Suprapubic skin (tissue), 4 donors: Measurements from ENCODE around the gene PDE2A. TPM values are rescaled to one million over a fixed set of nuclear protein-coding genes. Genes with fewer than 3 reads are reported as not detected.
A peak's percentile ranks its signal among the peaks of the same experiment; 100 is the strongest.

Source experiments
- DNase-seq, 2 donors: peaks; one replicate each; pipeline ENCODE4 v3.0.0-alpha.2; 2019; ENCODE audit warnings: low spot score in 2 of 2
- H3K27ac ChIP-seq: fragments of 200-600 bp; sonication (generic); one replicate; pipeline ENCODE4 v1.5.1; 2019
- H3K27me3 ChIP-seq: fragments of 200-600 bp; sonication (generic); one replicate; pipeline ENCODE4 v1.5.1; 2019
- H3K36me3 ChIP-seq: fragments of 200-600 bp; sonication (generic); one replicate; pipeline ENCODE4 v1.5.1; 2019
- H3K4me1 ChIP-seq: fragments of 200-600 bp; sonication (generic); one replicate; pipeline ENCODE4 v1.5.1; 2019
- H3K4me3 ChIP-seq: fragments of 200-600 bp; sonication (generic); one replicate; pipeline ENCODE4 v1.5.1; 2019; ENCODE audit warnings: mild to moderate bottlenecking
- H3K9me3 ChIP-seq: fragments of 200-600 bp; sonication (generic); one replicate; pipeline ENCODE4 v1.5.1; 2019
- CTCF ChIP-seq, 2 donors: fragments of 200-600 bp in 1 of 2; fragments of 450-650 bp in 1 of 2; sonication (generic) in 1 of 2; IDR thresholded peaks; one replicate each; pipeline ENCODE4 v1.5.1; 2016 to 2019; ENCODE audit warnings: antibody characterized with exemption in 2 of 2, mild to moderate bottlenecking in 1 of 2, moderate library complexity in 1 of 2
- EP300 ChIP-seq: sonication (generic); formaldehyde crosslinking; IDR thresholded peaks from one replicate; pipeline ENCODE4 v1.6.1; 2017; ENCODE audit warnings: antibody characterized with exemption
- POLR2A ChIP-seq, 2 donors: fragments of 450-650 bp; IDR thresholded peaks; one replicate each; pipeline ENCODE4 v1.6.1; 2017; ENCODE audit warnings: antibody characterized with exemption in 2 of 2, mild to moderate bottlenecking in 2 of 2, moderate library complexity in 2 of 2
- POLR2AphosphoS5 ChIP-seq, 3 donors: sonication (generic); formaldehyde crosslinking; IDR thresholded peaks; one replicate each; pipeline ENCODE4 v1.6.1; 2017; ENCODE audit warnings: antibody characterized with exemption in 3 of 3
- WGBS: methylation state at CpG from one replicate; pipeline ENCODE4 v1.1.5; 2018; 5-methylcytosine and 5-hydroxymethylcytosine counted together
- total RNA-seq, 4 donors: library from RNA; depleted of rRNA; stranded (reverse); fragments of >200 nt; gene quantifications; one replicate each; pipeline ENCODE4 v1.1.0, GENCODE V29; 2016

PDE2A gene
- total RNA-seq, 4 donors from 2014 or later, result 5.4 to 49.9 (median 31.2) TPM

DNA sequence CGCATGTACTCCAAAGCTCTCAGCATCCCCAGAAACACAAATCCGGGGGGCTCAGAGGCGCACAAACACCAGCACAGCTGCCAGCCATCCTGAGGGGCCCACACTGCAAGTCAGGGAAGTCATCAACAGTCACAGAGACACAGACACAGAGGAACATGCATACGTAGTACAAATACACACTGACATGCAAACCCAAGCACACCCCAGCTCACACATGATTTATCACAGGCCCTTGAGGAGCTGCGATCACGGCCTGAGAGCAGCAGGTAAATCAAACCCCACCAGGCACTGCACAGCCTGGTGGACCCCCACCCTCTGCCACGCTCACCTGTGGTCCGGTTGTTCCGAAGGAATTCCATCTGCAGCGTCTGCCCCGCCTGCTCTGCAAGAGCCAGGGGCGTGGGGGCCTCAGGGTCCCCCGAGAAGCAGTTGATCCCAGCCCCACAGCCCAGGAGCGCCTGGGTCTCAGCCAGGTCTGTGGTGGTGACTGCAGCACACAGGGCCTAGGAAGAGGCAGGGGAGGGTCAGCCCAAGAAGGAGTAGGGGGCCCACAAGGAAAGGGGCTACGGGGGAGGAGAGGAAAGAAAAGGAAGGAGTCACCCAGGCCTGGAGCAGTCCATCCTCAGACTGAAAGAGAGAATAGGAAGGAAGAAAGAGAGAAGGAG is 28.5 kb upstream of the PDE2A start:
- Histone ChIP-seq H3K27me3 (no peaks in the 10 kb centered on the region), H3K4me3 (peak overlapping the region; percentile 14), H3K27ac (peak overlapping the region; percentile 38), H3K9me3 (no peaks in the 10 kb centered on the region), H3K4me1 (peaks cover 45% of the 10 kb centered on the region), H3K36me3 (peaks cover 98% of the 10 kb centered on the region)
- TF ChIP-seq POLR2AphosphoS5 (IDR thresholded peaks at IDR 0.05) (no peak), POLR2A (IDR thresholded peaks at IDR 0.05) (no peak), EP300 (no peak), CTCF (IDR thresholded peaks at IDR 0.05) (no peak)
- DNase-seq, result no peak
- WGBS, result 62% methylated on average over 11 of the region's 15 CpGs

GRCh38 chr11:72702096-72702495 is 27.9 kb upstream of the PDE2A start:
- no peak overlapping the region for H3K27ac ChIP-seq
- DNase-seq, result no peak
- H3K9me3 ChIP-seq, result no peaks in the 10 kb centered on the region
- 69% methylated on average over 3 of the region's 7 CpGs for WGBS
- no peak overlapping the region for H3K4me3 ChIP-seq
- no peaks in the 10 kb centered on the region for H3K27me3 ChIP-seq
- peaks cover 98% of the 10 kb centered on the region for H3K36me3 ChIP-seq
- peaks cover 51% of the 10 kb centered on the region for H3K4me1 ChIP-seq
- no peak for TF ChIP-seq EP300
- TF ChIP-seq POLR2AphosphoS5 (IDR thresholded peaks at IDR 0.05), result no peak
- no peak for TF ChIP-seq POLR2A (IDR thresholded peaks at IDR 0.05)
- no peak for TF ChIP-seq CTCF (IDR thresholded peaks at IDR 0.05)

- peaks cover 51% of the 10 kb centered on the region for H3K4me1 ChIP-seq
- H3K27ac ChIP-seq, result no peak overlapping the region
- no peaks in the 10 kb centered on the region for H3K9me3 ChIP-seq
- peaks cover 98% of the 10 kb centered on the region for H3K36me3 ChIP-seq
- 78% methylated on average over 8 of the region's 10 CpGs for WGBS
- DNase-seq, result no peak
- H3K4me3 ChIP-seq, result no peak overlapping the region
- TF ChIP-seq EP300 (no peak), POLR2A (IDR thresholded peaks at IDR 0.05) (no peak), CTCF (IDR thresholded peaks at IDR 0.05) (no peak), POLR2AphosphoS5 (IDR thresholded peaks at IDR 0.05) (no peak)
- no peaks in the 10 kb centered on the region for H3K27me3 ChIP-seq
Observed at GRCh38 chr11:72701466-72701865, 27.2 kb upstream of the PDE2A start.

GRCh38 chr11:72700146-72700545 is 25.9 kb upstream of the PDE2A start:
- H3K27ac ChIP-seq, result no peak overlapping the region
- H3K4me1 ChIP-seq, result peaks cover 50% of the 10 kb centered on the region
- H3K4me3 ChIP-seq, result no peak overlapping the region
- no peak for TF ChIP-seq POLR2AphosphoS5 (IDR thresholded peaks at IDR 0.05)
- no peak for TF ChIP-seq CTCF (IDR thresholded peaks at IDR 0.05)
- TF ChIP-seq EP300, result no peak
- no peak for TF ChIP-seq POLR2A (IDR thresholded peaks at IDR 0.05)
- H3K9me3 ChIP-seq, result no peaks in the 10 kb centered on the region
- H3K36me3 ChIP-seq, result peaks cover 98% of the 10 kb centered on the region
- H3K27me3 ChIP-seq, result no peaks in the 10 kb centered on the region
- 74% methylated on average over 3 of the region's 3 CpGs for WGBS
- no peak for DNase-seq

DNA sequence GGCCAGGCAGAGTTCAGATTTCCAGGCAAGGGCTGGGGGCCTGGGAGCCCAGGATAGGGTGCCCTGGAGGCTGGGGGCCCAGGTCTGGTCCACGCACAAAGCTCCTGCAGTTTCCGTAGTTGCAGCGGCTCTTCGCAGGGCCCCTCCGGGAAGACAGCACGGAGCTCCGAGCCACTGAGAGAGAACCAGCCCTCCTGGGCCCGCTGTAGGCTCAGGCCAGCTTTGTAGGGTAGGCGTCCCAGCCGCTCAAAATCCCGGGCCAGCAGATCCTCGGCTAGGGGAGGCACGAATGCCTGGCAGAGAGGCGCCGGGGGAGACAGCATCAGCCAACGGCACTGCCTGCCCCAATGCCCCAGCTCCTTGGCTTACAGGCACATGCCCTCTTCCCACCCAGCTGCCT is 23.6 kb upstream of the PDE2A start:
- Histone ChIP-seq H3K27ac (no peak overlapping the region), H3K4me1 (peaks cover 28% of the 10 kb centered on the region), H3K9me3 (no peaks in the 10 kb centered on the region), H3K4me3 (no peak overlapping the region), H3K27me3 (no peaks in the 10 kb centered on the region), H3K36me3 (peaks cover 100% of the 10 kb centered on the region)
- WGBS, result 80% methylated on average over 2 of the region's 16 CpGs
- TF ChIP-seq POLR2AphosphoS5 (IDR thresholded peaks at IDR 0.05) (no peak), CTCF (IDR thresholded peaks at IDR 0.05) (no peak), POLR2A (IDR thresholded peaks at IDR 0.05) (no peak), EP300 (no peak)
- DNase-seq, result no peak
